NCI-H345 (cell line): ENCODE measurements around the gene TANC1.

Source experiments
- DNase-seq: peaks from one replicate; lab custom pipeline; 2025; lab: John Stamatoyannopoulos, UW

Gene TANC1

DNA sequence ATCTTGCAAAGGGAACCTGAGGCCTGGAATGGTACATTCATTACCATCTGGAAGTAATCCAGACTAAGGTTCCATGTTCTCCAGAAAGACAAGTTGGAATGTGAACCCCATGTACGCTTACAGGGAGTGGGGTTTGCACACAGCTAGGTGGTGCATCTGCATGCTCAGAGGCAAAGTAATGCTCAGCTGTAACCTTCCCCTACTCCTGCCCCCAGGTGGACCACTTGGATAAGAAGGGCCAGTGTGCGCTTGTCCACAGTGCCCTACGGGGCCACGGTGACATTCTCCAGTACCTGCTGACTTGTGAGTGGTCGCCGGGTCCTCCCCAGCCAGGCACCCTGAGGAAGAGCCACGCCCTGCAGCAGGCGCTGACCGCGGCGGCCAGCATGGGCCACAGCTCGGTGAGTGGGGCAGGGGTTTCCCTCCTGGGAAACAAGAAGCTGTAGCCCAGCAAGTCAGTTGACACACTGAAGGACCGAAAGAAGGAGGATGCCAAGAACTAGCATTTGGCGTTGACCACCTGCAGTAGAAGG, 228.0 kb downstream of the TANC1 start:
- no peak for DNase-seq

DNA sequence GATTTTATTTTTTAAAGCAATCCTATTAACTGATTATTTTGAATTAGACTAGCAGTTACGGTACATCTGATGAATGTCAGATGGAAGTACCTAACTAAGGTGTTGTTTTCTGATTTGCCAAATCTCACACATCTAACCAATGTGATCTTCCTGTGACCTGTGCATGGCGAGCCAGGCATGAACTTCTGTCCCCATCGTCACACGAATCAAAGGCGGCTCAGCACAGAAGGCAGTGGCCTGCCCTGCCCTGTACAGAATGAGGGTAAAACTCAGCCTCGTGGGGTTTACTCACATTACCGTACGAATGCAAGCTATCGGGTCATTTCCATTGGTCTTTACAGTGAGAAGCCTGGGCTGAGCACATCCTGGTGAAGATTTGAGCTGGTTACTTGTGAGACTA, 230.8 kb downstream of the TANC1 start:
- no peak for DNase-seq

DNA sequence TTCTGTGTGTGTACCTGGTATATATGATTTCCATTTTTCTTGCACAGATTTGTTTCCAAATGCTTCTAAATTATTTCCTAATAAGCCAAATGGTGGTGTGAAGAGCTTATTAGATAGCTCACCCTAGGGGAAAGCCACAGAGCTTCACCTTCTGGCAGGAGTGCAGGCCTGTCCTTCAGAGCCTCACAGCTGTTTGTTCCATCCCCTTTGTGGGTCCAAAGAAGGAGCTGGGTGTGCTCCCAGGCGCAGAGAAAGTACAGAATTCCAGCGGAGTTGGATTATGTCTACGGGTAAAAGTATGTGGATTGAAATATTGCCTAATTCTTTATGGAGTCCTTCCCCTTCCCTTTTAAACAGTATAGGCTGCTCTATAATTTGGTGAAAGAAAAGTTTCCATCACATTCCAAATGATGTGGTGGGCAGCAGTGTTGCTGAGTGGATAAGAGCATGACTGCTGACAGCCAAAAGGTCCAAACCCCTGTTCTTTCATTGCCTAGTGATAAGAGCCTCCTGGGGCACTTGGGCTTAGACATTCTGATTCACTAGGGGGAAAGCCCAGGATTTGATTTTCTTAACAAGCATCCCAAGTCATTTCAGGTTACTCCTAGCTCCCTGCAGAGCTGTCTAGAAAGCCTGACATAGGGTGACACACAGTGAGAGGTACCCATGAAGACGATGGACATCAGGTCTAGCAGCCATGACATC, 231.5 kb downstream of the TANC1 start:
- DNase-seq: no peak

DNA sequence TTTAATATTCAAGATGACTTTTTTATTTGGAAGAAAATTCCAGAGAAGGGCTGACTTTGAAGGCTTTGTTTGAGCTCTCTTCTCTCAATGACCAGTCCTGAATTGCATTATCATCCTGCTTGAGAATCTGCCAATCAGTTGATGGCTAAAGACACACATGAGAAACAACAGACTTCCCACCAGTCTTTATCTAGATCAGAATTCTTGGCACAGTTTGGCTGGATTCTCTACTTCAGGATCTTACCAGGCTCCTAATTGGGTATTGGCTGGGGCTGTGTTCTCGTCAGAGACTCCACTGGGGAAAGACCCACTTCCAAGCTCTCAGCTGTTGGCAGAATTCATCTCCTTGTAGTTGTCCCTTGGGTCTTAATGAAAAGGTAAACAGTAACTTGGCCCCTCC, 232.1 kb downstream of the TANC1 start:
- DNase-seq: no peak

DNA sequence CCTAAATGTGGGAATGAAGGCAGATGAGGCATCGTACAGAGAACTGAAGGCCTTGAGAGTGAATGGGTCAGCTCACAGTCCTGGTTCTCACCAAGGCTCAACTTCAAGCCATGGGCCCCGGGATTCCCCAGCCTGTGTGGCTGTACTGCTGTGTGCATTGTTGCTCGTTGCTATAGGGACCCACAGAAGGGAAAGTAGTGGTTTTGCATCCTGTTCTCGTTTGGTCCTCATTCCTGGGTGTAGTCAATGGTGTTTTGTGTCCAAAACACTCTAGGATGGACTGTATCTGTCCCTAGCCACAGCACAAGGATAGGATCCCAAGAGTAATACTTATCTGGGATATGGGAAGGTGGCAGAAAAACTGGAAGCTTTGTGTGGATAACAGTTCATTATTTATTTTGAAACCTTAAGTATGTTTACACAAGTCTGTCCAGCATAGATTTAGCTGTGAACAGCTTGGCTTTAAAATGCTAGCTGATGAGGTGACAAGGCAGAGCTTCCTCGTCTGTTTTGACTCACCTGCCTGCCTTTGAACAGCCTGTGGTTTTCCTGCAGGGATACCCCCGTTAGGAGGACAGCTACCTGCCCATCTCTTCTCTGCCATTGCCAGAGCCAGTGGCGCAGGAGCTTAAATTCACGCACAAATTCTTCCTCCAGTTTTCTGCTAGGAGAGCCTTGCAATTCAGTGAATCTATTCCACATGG, 233.1 kb downstream of the TANC1 start:
- DNase-seq: no peak

DNA sequence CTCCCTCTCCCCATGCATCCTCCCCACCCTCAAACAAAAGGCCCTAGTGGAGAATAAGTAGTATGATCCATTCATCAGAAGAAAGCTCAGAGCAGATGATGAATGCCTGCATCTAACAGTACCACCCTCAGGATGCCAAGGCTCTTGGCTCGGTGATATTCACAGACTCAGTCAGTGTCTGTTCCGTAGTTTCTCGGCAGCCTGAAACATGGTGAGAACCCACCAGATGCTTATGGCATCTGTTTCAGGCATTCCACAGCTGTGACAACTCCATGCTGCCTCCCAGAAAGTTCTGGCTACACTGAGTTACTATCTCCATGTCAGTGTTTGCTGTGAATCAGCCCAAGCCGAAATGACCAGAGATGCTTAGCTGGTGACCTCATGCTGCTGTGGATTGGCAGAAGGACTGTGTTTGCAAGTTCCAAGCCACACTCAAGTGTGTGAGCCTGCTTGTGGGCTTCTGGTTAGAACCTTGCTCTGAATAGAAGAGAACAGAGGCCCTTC, 234.2 kb downstream of the TANC1 start:
- no peak for DNase-seq

DNA sequence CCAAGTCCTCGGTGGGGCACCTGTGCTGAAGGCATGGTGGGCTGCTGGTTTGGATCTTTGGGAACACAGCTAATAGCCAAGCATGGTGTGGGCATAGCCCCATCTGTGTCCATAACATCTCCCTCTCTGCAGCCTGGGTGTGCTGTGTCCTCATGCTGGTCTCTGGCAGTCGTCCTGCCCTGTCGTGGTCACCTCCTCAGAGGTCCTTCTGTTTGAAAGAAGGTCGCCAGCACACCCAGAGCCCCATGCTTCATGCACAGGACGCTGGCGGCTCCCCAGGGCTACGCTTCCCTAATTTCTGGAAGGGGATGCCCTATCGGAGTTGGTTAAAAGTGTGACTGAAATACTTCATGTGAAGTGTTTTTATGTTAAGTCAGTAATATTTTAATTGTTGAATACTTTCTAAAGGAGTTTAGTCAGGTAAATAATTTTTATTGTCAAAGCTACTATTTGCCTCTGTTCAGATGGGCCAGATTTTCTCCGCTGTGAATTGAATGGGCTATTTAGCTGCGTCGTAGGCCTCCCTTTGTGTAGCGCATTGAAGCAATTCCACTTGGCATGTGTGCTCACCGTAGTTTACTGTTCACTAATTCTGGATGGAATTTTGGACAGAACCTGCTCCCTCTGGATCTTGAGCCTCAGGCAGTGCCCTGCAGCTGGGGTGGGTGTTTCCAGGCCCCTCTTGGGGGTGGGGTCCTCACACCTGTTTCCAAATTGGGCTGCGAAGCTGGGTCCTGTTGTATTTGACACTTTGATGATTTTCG, 236.1 kb downstream of the TANC1 start:
- no peak for DNase-seq

DNA sequence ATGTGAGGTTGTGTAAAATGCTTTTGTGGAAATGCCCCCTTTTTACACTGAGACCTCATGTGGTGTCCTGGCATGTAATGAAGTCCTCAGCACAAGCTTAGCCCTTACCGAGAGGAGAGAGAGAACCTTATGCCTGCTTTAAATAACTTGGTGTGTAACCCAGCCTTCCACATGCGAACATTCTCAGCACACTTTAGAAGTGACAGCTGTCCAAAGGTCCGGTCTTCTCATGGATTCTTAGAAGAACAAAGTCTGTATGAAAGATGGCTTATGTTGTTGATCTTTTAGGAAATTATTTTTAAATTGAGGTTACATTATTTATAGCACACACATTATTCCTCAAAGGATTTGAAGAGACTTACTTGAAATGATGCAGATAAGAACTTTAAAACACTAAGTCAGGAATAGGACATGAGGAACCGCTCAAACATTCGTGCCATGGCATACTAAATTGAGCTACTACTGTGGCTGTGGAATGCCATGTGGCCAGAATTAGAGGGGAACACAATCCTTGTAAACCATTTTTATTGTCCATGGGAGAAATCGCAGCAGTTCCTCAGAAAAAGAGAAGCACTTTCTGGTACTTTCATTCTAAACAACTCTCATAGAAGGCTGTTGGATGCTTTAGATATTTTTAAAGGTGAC, 238.4 kb downstream of the TANC1 start:
- no peak for DNase-seq

DNA sequence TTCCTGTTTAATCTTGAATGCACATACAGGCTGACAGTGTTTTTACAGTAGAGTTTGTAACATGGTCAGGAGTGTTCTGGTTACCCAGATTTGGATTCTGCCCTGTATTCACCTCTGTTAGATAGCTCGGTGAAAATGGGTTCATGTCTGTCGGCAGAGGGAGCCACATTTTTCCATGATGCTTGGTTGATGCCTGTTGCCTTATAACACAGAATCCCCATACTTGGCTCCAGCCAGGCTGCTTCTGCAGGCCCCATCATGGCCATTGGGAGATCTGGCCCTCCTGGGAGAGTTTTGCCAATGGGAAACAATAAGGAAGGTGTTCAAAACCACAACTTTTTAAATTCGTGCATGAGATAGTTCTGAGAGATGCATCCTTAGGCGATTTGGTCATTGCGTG, 240.0 kb downstream of the TANC1 start:
- no peak for DNase-seq

DNA sequence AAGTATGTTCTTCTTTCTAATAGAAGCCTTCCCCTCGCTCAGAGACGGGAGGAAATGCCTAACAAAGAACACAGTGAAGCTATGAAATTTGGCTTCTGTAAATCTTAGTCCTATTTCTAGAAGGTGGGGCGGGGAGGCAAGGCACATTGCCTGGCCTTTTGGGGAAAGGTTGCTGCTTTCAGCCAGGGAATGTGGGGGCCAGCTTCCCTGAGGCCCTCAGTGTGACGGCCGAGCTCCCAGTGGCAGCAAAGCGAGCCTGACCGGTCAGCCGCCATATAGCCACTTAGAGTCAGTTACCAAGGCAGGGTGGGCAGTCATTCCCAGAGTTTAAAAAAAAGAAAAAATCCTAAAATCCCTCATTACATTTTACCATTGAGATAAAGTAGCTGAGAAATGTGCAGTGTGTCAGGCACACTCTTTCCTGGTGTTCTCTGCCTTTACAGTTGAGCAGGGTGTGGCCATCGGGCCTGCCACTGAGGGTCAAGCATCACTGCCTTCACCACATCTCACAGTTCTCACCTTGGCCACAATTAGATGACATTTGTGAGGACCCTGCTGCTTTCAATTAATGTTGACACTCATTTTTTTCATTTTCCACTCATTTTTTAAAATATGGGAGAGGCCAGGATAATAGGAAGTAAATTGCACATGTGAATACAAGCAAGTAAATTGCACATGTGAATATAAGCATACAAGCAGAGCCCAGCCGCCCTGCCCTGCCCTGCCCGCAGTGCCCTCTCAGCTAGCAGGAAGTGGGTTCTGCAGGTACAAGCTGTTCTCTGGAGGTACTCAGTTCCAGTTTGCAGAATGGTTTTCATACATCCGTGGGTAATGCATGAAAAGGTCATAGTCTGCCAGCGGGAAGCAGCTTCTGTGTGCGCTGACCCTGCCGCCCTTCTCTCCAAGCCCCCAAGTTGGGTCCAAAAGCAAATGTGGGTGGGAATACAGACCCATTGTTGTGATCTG, 241.2 kb downstream of the TANC1 start:
- DNase-seq: no peak

DNA sequence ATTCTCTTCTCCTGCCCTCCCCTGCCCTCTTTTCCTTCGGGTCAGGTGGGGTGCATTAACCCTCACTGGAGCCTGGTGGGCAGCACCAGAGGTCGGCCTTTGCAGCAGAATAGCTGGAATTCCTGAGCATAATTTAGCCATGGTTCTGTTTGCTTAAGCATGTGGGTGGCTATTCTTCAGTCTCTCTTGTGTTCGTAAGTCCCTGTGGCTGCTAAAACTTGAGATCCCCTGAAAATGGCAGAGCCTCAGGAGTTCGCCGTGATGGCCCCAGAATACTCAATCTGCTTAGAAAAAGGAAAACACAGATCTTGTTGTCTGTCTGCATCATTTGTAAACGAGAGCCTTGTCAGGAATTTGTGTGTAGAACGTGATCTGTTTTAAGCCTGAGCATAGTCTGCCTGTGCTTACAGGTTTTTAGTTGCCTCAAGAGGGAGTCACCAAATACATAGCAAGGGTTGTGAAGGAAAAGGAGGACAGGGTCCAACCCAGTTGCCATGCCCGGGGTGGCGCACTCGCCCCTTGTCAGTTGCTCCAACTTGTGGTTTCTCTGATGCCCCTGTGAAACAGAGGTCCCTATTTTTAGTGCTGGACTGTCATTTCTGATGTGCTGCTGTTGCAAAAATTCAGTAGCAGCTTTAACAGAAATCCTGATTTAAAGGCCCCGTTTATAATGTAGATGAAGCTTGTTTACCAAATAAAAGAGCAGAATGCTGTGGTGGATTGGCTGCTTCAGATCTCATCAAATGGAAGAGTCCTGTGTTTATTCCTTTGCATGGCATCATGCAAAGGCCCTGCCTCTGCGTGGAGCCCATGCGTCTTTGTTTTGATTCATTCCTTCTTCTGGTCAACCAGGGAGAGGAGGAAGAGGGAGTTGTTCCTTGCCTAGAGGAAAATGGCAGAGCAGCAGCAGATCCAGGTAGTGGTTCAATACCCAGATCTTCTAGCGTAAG, 243.3 kb downstream of the TANC1 start:
- no peak for DNase-seq

DNA sequence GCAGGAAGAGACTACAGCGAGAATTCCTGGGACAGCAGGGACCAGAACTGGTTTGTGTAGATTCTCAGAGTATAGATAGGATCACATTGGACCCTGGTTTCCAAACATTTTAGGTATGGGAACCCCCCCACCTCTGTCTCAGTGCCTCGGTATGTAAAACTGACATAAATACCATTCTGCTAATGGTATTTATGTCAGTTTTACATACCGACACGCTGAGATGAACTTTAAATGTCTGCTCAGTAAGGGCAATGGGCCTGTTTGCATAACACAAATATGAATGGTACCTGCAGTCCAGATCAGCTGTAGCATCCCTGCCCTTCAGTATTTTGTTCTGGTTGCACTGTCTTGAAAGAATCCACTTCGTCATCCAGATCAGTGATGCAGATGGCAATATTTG, 244.9 kb downstream of the TANC1 start:
- no peak for DNase-seq

DNA sequence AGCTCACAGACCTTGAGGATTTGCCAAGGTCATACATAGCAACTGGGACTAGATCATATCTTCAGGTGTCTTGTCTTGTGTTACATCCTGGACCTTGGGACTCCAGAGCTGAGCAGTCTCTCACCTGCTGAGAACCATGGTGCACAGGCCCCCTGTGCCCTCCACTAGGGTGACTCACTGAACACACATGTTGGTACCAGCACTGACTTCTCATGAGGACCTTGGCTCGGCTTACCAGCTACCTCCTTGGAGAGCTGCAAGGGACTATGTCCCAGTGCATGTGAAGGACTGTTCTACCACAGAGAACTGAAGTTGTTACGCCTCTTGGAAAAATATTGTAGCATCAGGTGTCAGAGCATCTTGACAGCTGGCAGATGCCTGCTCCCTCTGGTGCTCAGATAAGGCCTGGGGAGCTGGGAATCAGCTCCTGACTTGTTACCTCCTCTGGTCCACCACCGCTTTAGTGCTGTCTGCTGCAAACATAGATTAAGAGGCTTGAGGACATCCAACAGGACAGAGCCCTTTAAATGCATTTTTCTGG, 246.0 kb downstream of the TANC1 start:
- DNase-seq: no peak

DNA sequence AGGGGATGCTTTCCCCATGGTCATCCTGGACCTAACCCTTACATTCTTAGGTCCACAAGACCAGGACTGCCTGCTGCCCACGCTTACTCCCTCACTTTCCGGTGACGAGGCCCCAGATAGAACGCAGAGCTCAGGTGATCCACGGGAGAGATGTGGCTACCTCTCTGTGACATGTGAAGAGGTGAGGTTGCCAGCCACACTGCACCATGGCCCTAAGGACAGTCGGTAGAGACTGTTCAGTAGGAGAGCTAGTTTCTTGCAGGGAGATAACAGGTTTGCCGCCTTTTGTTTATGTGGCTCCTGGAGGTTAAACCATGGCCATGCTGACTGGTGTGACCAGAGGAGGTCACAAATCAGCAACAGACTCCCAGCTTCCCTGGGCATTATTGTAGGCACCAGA, 246.7 kb downstream of the TANC1 start:
- DNase-seq: no peak

DNA sequence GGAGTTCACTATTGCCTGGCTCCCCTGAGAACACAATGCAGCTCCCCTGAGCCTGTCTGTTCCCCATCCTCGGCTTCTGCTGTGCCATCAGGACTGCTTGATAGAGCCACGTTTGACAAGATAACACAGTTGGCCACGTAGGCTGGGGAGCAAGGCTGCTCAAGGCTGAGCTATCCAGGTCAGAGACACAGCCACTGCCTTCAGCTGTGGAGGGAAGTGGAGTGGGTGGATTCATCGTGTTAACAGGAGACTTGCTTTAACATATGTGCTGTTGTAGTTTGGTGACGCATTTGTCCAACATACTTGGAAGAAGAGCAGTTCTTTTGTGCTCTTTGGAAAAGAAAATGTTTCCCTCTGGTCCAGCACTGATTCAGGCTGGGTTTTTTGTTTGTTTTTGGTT, 249.2 kb downstream of the TANC1 start:
- DNase-seq: no peak

DNA sequence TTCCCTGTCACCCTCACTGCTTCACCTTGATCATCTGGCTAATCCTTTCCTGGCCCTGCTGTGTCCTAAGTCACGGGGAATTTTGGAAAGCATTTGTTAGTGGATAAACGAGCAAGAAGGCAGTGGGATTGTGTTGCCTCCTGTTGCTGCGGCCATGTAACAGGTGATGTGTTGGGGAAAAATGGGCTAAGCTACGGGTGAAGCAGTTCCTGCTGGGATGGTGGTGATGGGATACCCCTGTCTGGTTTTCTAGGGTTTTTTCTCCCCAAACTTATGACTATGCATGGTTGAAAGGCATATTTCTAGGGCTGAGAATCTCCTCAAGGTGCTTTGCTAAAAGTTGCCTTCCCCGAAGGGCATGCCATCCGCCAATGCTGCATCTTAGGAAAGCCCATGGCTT, 249.9 kb downstream of the TANC1 start:
- DNase-seq: no peak

DNA sequence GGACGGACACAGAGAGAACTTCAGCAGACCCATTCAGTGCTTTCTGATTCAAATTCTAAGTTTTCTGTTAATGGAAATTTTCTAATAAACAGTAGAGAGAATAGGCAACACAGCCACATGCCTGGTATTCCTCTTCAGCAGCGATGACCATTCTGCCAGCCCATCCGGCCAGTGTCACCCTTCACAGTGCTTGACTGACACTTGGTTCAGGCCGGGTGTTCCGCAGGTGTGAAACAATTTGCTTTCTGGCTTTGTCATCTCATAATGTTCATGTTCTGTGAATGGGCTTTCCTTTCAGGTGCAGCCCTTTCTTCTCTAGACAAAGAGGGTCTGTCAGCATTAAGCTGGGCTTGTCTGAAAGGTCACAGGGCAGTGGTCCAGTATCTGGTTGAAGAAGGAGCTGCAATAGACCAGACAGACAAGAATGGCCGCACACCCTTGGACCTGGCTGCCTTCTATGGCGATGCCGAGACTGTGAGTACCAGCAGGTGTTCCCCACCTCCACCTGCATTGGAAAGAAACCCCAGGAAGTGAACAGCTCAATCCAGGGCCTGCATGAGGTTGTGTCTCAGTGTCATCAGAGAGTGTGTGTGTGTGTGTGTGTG, 251.1 kb downstream of the TANC1 start:
- no peak for DNase-seq

DNA sequence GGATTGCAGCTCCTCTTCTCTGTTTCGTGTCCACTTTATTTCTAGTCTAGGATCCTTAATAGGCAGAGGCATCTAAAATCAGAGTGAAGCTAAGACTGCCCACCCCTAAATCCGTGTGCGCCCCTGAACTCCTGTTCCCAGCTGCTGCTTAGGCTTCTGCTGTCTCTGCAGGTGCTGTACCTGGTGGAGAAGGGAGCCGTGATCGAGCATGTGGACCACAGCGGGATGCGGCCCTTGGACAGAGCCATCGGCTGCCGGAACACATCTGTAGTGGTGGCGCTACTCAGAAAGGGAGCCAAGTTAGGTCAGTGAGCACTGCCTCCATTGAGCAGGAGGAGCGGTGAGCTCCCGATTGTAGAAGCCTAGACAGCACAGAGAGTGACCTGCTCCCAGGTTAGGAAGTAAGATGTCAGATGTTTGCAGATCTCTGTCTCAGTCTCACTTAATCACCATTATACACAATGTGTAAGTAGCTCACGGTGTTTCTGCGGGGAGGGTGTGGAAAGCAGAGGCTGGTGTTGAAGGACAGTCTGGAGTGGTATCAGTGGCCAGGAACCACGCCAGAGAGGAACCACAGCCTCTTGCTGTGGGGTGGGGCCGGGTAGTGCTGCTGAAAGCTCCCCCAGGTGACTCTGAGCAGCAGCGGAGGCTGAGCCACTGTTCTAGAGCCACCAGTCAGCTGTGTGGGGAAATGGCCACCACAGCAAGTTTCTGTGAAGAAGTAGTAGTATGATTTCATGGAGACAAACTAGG, 255.8 kb downstream of the TANC1 start:
- no peak for DNase-seq
